CD4-positive, alpha-beta T cell treated with Interleukin-17A for 4 hours (primary cell): ENCODE results near the gene TMEM89.

ENCODE experiments used
- DNase-seq: peaks from one replicate; pipeline ENCODE4 v3.0.0-alpha.2; 2020; ENCODE audit warnings: mixed read lengths

The TMEM89 gene

DNA sequence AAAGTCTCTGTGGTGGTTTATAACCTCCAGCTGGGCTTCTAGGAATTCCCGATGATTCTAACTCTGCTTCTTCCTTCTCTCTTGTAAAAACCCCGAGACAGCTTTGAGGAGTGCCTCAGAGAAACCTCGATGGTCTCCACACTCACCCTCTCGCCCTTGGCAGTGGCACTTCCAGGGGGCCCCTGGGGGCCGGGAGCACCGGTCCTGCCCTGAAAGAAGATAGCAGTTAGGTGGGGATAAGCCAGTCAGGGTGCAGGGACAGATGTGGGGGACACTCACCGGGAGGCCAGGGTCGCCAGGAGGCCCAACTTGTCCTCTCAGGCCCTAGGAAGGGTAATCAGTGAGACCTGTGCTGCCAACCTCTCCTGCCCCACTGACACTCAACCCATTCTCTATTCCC lies 36.2 kb downstream of the TMEM89 start:
- no peak for DNase-seq

GRCh38 chr3:48584836-48585235 lies 36.7 kb downstream of the TMEM89 start:
- DNase-seq: no peak

DNA sequence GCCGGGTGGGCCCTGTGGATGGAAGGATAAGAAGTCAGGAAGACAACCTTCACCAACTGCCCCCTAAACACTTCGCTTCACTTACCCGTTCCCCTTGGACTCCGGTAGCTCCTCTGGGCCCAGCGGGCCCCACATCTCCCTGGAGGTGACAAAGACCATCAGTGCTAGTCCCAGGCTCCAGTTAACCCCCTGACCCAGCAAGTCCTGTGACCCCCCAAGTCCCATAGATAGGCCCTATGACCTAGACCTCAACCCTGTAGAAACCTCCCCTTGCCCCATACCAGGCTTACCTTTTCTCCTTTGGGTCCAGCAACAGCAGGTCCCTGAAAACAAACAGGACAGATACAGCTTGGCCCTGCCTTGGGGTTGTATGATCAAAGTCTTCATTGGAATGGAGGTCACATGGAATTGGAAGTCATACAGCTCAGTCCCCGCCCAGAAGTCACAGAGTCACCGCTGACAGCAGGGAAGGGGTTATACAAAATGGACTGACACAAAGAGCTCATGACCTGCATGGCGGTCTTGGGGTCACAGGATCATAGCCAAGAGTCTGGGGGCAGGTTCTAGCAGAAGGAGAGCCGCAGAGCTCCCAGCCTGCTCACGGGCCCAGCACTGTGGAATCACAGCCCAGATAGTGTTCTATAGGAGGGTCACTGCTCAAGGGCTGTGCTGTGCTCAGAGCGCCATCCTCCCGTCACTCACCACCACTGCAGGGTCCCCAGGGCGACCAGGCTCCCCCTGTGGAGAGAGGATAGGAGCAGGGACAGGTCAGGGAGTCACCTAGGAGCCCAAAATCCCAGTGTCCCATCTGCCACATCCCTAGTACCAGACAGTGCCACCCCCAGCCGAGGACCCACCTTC lies 39.7 kb downstream of the TMEM89 start:
- no peak for DNase-seq

DNA sequence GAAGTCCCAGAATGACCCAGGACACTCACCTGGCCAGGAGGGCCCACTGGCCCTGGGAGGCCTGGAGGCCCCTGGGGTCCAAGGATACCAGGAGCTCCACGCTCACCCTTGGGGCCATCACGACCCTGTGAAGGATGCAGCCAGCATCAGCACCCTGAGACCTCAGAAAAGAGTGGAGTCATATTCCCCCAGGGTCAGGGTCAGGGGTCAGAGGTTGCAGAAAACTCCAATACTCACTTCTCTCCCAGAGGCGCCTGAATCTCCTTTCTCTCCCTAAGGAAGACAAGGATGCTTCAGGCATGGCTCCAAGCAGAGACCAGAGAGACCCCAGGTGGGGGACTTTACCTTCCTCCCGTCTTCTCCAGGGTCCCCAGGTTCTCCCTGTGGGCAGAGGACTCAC lies 44.9 kb downstream of the TMEM89 start:
- DNase-seq: no peak

- DNase-seq: no peak
Observed at GRCh38 chr3:48575366-48575765, 46.2 kb downstream of the TMEM89 start.

- no peak for DNase-seq
Observed at GRCh38 chr3:48573973-48574585, 47.5 kb downstream of the TMEM89 start.

GRCh38 chr3:48572517-48572916 lies 49.1 kb downstream of the TMEM89 start:
- no peak for DNase-seq

- DNase-seq: no peak
Observed at GRCh38 chr3:48571938-48572337, 49.6 kb downstream of the TMEM89 start.
